HG02938 (cell line): Measurements from ENCODE around the gene PKHD1.

Experiments
- ATAC-seq: cut with Tn5 transposase; IDR thresholded peaks from one replicate; pipeline ENCODE4 v1.9.1; 2021; ENCODE audit warnings: mild to moderate bottlenecking, moderate library complexity; ENCODE audit not compliant: unreplicated experiment

PKHD1 gene

DNA sequence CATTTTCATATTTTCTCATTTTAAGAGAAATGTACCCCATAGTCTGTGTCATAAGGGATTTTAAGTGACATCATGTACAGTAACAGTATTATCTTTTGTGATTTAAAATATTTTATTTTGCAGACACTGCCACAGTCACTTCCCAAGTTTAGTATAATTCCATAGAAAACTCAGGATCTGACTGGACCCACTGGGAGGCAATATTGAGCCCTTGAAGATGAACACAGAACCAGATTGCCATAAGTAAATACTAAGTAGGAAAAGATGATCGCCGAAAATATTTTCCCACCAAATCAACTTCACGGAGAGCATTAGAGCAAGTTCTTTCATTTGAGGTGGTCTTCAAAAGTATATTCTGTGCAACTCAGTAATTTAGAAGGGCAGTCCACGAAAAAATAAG lies 17.6 kb upstream of the PKHD1 start:
- no peak for ATAC-seq

DNA sequence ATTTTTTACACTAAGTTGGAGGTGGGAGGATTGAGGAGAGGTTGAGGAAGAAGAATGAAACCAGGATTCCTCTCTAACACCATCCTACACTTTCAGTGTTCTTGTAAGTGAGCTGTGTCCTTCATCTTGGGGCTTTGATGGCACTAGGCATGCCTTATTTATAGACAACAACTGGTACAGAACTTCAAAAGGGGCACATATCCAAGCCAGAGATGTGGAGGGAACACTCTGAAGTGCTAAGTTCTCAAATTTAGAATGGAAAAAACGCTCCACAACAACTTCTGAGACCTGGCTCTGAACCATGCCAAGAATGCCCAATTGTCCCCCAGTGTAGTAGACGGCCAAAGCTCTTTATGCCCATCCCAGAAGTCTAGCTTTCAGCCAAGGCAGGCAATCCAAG lies 16.2 kb upstream of the PKHD1 start:
- no peak for ATAC-seq

DNA sequence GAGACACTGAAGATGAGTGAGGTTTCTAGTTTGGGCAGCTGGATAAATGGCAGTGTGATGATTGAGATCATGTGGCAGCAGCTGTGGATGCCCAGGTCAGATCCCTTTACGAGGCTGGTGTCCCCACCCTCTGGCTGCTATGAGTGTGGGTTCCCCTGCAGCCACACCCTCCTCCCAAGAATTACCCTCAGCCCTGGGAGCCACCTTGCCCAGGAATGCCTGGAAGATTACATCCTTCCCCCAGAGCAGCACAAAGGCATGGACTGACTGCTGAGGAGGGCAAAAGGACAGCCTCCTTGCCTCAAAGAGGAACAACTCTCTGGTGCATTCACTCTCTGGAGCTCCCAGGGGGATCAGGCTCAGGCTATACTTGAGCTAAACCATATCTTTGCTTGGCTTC lies 15.0 kb upstream of the PKHD1 start:
- ATAC-seq, result no peak

DNA sequence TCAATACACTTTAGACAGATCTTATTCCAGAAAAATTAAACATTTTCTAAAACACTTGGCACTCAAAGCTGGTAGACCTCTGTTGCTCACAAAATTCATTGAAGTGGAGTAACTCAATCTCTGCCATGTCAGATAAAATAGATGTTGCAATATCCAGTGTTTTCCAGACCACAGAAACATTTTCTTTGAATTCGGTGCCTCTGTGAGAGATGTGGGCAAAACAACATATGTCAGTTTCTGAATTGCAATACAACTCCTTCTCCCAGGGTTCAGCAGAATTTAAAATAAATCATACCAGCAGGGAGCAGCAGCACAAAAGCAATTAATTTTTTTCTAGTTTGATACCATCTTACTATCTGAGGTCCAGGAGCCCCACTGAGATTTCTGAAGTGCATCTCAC lies 11.3 kb upstream of the PKHD1 start:
- ATAC-seq, result no peak

DNA sequence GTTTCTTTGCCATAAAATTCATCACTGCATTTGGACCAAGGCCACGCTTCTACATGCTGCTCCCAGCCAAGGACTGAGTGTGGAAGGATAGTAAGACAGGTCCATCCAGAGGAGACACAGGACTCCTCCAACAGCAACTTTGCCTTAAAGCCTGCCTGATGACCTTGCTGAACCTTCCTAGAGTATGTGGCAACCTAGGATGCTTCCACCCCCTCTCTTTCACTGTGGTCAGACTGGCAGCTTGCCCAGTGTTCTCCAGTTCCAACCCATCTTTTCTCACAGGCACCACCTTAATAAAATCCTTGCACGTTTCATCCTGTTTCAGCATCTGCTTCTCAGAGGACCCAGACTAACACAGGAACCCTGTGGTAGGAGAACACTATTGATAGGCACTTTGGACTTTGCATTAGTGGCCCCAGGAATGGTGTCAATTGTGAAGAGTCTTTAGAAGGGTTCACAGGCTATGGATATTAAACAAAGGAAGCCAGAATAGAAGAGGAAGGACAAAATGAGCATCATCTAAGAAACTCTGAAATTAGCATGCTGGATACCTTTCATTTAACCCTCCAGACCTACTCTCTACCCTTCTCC lies 2.4 kb upstream of the PKHD1 start:
- no peak for ATAC-seq

DNA sequence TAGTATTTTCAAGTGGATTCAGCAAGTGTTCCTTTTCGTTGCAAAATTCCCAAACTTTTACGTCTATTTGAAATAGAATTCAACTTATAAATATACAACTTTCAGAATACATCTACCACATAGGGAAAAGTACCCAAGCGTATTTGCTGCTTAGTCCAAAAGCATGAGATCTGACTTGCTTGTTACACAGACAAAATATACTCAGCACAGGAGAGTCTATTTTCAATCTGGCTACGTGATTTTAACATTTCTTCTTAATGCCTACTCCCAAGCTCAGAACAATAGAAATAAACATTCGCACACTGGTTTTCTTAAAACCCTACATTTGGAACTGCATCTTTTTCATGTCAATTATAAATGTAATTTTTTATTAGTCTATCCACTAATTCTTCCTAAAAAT lies 672 bp downstream of the PKHD1 start:
- ATAC-seq, result no peak

DNA sequence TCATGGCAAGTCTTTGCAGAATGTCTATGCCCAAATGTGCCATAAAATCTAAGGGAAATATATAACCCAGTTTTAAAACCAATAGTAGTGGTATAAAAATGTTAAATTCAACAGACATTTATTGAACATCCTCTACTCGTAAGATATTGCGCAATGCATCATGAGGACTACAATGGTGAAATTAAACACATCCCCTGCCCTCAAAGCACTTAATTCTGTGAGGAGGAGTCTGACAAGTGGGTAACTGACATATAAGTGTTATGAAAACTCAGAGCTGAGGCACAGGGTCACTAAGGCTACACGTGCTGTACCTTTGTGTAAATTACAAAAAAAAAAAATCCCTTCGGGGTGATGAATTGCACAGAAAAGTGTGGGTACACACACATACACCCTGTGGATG lies 6.2 kb downstream of the PKHD1 start:
- ATAC-seq, result no peak

DNA sequence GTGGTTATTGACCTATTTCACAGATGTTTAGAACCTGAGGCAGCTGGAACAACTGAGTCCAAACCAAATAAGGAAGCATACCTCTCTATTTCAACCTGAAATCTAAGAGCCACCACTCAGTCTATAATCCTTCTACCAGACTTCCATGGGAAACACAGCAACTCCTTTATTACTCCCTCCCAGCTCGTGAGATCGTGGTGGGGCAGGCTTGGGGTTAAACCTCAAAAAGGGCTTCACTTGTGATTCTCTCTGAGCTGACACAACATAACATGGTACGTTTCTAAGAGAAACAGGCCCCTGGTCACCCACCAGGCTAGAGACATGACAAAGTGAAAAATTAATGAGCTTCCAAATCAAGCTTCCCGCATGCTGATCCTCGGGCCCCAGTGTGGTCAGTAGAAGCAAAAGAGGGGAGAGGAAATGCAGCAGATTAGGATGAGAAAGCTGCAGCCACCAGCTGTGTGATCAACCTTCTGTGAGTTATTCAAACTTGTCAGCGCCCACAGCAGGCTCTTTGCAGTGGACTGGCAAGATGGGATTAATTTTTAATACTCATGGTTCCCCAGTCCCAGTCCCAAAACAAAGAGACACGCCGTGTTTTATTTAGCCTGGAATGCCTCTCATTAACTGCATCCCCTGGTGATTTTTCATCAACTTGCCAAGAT lies 9.3 kb downstream of the PKHD1 start:
- no peak for ATAC-seq

DNA sequence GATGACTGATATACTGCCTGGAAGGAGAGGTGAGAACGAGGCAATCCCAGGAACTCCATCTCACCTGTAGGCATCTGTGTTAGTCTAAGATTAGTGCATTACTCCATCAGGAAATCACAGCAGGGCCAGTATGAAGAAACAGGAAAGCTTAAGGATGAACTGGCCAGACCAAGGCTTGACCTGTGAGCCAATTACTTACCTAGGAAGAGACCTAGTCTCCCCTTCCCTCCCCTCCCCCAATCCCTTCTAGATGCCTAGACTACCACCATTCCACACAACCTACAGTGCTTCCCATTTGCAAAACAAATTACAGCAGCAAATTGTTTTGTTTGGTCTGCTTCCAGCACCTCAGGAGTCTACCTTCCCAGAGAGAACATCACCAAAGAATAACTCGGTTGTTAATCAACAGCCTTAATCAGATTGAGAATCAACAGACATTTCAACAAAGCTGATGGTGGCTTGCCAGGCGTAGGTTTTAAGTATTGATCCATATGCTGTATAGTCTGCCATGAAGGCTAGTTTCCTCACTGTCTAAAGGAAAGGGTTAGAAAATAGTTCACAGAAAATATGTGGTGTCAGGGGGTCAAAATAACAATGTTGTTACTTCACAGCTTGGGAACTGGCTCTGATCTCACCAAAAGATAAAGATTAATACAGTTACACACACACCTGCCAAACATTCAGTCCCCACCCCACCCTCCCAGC lies 10.1 kb downstream of the PKHD1 start:
- ATAC-seq, result no peak

DNA sequence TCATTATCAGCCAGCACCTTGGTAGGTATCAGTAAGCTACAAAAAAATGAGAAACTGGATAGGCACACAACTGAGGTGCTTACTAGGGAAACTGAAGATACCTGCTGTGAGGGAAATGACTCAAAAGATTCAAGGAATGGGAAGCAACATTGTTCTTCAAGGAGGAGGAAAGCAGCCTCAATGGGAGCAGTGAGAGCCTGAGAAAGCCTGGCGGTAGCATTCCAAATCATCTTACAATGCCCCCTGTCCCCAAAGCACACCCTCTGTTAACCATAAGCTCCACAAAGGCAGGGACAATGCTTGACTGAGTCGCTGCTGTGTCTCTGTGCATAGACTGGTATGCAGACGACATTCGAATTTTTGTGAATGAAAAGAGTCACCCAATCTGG lies 10.6 kb downstream of the PKHD1 start:
- no peak for ATAC-seq

DNA sequence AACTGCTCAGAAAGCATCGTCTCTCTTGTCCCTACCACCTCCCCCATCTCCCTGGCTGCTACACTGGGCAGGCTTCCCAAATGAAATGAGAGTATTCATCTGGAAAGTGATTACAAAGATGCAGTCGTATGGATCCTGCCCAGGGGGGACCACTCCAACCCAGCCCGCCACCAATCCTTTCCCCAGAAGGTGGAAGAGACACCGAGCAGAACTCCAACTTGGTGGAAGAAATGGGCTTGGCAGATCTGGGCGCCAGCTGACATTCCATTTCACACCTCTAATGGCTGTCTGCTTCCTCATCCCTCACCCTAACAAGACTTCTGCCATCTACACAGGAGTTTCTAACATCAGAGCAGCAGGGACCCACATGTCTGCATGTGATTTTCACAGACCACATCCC lies 12.7 kb downstream of the PKHD1 start:
- no peak for ATAC-seq

DNA sequence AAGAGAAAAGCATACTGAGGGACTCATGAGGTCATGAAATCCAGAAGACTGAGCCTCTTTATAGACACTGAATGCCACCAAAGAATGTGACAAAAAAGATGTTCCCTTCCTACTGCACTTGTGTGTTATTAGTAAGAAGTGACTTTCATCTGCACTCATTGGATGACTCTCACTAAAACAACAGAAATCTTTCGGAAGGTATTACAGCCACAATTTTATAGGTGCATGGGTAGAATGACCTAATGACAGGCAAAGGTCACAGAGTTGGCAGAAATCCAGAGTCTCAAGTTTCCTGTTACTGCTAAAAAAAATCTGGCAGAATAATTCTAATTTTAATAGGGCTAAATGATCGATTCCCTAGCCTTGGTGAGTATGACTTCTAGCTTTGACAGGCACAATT lies 13.3 kb downstream of the PKHD1 start:
- no peak for ATAC-seq

DNA sequence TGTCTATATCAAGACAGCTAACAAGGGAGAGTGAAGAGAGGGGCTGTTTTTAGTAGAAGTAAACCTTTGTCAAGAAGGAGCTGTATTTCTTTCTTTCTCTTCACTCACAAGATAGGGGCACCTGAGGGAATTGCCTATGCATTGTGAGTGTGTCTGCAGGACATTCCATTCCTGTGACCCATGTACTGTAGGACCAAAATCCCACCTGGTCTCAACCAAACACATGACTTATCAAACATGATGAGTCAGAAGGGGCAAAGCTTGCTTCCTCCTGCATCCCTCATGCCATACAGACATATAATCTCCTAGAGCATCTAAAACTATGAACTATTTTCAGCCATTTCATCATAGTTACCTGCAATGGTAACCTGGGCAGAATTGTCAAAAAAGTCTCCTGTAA lies 21.8 kb downstream of the PKHD1 start:
- no peak for ATAC-seq

DNA sequence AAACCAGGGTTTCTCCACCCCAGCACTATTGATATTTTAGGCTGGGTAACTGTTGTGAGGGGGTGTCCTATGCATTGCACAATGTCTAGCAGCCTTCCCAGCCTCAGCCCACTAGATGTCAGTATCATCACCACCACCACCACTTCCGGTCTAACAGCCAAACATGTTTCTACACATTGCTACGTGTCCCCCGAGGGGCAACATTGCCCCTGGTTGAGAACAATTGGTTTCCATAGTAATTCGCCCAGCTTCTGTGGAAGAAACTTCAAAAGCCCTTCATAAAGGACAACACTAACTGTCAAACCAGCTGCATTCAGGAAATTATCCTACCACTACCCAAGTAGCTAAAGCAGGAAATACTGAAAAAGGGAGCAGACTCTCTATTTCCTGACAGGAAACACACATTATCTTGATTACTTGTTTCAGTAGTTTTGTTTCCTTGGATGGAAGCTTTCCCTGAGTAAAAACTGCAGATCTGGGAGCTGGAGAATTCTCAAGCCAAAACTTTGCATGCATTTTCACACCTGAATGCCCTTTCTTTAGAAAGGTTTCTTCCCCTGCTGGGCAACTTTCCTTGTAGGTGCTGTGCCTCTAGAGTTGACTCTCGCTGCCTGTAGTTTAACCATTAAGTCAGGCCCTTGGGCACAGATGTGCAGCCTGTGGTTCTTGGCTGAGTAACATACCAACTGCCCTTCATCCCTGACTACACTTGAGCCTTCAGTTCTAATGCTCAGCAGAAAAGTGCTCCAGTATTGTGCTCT lies 23.6 kb downstream of the PKHD1 start:
- ATAC-seq, result peak; percentile 98

DNA sequence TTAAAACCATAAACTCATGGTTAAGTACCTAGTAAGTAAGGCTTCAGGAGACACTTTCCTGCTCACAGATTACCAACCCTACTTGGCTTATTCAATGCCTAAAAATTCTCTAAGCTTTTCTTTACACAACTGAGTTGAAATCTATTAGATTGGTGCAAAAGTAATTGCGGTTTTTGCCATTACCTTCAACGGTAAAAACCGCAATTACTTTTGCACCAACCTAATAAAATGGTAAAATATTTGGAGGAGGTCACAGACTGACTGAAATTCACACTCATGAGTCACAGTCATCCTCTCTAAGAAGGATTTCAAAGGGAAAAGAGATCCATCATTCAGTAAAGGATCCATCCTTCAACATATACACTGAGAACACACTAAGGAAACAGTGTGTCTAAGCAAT lies 25.9 kb downstream of the PKHD1 start:
- no peak for ATAC-seq

DNA sequence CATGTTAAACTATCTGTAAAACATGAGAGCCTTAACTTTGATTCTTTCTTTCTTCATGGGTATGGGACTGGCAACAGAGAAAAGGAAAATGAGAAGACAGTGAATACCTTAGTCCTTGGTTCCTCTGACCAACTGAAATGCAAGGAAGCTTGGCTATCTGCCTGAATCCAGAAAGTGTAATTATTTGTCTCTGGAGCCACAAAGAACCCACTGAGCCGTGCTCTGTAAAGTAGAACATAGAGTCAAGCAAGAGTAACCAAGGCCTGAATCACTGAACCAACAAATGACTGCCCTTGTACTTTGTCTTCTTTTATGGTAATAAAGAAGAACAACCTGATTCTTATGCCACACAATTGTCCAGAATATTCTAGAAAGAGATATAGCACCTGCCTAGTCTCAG lies 27.6 kb downstream of the PKHD1 start:
- ATAC-seq, result no peak

DNA sequence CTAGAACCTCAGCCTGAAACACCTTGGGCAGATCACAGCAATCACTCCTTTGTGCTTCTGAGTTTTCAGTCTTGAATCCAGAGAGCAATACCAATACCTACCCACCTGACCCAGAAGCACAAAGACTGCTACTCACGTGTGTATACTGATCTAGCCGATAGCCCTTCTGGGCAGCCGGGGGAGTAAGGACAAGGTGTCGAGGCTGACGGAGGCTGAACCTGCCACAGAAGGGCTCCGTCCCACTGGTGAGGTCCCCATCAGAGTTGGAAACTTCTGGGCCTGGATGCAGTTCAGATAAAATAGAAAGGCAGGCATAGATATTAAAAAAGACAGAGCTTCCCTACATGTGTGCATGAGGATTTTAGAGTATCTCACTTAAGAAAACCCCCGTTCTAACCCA lies 32.0 kb downstream of the PKHD1 start:
- ATAC-seq, result no peak

DNA sequence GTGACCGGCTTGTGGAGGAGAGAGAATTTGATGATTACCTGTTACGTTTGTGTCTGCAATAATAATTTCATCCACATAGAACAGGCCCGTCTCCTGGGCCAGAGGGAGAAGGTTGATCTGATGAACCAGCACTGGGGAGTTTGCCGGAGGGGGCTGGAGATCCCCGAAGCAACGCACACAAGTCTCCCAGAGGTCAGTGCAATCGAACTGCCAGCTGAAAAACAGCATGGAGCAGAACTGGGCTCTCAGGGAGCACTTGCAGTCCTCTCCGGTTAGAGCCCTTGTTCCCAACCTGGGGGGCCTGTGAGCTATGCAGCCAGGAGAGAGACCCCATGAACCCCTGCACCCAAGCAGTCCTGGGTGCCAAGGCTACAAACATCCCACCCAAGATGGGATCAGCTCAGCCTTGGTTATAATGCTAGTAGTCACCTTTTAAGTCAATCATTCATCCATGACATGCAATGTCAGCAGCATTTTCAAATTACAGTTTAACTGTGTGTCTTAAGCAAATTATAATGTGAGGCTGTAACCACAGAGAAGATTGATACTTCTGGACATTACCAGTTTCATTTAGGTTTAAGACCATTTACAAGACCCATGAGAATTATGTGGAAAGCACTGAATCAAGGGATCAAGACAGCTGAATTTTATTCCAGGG lies 34.2 kb downstream of the PKHD1 start:
- ATAC-seq, result no peak

DNA sequence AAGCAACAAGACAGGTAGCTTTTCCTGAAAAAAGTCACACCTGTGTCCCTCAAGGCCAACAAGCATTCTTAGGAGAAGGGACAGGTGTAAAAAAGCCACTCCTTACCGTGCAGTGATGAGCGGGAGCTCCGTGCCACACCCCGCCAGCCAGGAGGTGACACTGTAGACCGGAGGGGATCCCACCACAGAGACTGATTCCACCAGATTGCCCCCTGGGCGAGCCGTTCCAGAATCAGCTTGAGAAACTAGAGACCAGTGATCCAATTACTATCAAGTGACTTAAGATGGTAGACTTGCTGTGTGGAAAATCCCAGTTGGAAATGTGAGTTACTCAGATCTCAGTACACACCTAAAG lies 37.4 kb downstream of the PKHD1 start:
- no peak for ATAC-seq

DNA sequence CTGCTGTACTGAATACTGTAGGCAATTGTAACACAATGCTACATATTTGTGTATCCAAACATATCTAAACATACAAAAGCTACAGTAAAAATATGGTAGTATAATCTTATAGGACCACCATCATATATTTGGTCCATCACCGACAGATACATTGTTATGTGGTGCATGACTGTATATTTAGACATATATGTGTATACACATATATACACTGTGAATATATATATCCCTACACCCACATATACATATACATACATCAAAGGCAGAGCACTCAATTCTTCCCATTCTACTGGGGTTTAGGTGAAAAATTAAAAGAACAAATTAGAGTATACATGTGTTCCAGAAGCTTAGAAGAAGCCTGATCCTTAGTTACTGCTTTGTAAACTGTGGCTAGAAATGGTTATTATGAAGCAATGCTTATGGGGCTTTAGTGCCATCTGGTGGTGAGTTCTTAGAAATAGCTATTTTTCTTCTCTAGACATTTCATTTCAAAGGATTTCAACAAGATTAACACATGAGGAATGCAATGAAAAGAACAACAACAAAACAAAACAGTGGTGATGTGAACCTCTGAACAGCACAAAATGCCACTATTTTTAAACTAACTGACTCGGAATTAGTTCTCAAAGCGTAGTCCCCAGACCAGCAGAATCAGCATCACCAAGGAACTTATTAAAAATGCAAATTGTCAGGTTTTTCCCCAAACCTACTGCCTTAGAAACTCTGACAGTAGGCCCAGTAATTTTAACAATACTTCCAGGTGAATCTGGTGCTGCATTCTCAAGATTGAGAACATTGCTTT lies 38.0 kb downstream of the PKHD1 start:
- ATAC-seq, result peak; percentile 43

DNA sequence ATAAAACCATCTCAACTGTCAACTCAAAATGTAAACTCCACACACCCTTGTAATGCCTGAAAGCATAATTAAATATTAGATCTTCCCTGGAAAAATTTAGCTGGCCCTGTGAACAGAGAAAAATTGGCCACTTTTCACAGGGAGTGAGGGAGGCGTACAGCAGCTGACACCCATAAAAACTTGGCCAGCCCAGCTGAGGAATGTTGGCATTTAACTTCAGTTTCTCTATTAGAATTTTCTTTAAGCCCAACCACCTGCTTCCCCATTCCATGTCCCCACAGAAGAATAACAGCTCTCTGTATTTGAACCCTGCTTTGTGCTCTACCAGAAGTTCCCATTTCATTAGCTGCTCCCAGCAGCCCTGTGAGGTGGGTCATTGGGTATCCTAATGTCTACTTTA lies 41.0 kb downstream of the PKHD1 start:
- ATAC-seq, result no peak
